ENCODE results near the gene PPDPF.

DNA sequence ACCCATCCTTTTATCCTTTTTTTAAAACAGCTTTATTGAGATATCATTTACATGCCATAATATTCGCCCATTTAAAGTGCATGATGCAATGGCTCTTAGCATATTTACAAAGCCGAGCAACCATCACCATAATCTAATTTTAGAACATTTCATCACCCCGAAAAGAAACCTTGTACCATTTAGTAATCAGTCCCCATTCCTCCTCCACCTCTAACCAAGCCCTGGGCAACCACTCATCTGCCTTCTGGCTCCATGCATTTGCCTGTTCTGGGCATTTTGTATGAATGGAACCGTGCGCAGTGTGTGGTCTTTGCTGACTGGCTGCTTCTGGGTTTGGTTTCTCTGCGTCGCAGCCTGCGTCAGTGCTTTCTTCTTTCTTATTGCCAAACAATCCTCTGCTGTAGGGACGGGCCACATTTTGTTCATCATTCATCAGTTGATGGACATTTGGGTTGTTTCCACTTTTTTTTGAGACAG, 11.4 kb upstream of the PPDPF start:
- TF ChIP-seq, protein P1, sequence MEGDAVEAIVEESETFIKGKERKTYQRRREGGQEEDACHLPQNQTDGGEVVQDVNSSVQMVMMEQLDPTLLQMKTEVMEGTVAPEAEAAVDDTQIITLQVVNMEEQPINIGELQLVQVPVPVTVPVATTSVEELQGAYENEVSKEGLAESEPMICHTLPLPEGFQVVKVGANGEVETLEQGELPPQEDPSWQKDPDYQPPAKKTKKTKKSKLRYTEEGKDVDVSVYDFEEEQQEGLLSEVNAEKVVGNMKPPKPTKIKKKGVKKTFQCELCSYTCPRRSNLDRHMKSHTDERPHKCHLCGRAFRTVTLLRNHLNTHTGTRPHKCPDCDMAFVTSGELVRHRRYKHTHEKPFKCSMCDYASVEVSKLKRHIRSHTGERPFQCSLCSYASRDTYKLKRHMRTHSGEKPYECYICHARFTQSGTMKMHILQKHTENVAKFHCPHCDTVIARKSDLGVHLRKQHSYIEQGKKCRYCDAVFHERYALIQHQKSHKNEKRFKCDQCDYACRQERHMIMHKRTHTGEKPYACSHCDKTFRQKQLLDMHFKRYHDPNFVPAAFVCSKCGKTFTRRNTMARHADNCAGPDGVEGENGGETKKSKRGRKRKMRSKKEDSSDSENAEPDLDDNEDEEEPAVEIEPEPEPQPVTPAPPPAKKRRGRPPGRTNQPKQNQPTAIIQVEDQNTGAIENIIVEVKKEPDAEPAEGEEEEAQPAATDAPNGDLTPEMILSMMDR (IDR thresholded peaks at IDR 0.05) = no peak
- TF ChIP-seq POLR2A (IDR thresholded peaks at IDR 0.05) = no peak

Measured in testis (tissue), 2 donors.